Erythroblast (primary cell): Measurements from ENCODE around the gene SLC45A2.
"Not testable (repeated sequence)": the region's sequence is repeated elsewhere in the genome, so short reads cannot be mapped to it uniquely, and the experiment has no call there.

Source experiments
- DNase-seq, 2 experiments: peaks; one replicate each; lab custom pipeline; 2025; lab: John Stamatoyannopoulos, UW
- GATA1 ChIP-seq: IDR thresholded peaks from 2 replicates; pipeline ENCODE4 v1.6.1; 2011; ENCODE audit warnings: low read depth, mild to moderate bottlenecking, control low read depth, low read length, moderate library complexity
- POLR2A ChIP-seq: IDR thresholded peaks from 2 replicates; pipeline ENCODE4 v1.6.1; 2011; ENCODE audit warnings: mild to moderate bottlenecking, low read length

The SLC45A2 gene

DNA sequence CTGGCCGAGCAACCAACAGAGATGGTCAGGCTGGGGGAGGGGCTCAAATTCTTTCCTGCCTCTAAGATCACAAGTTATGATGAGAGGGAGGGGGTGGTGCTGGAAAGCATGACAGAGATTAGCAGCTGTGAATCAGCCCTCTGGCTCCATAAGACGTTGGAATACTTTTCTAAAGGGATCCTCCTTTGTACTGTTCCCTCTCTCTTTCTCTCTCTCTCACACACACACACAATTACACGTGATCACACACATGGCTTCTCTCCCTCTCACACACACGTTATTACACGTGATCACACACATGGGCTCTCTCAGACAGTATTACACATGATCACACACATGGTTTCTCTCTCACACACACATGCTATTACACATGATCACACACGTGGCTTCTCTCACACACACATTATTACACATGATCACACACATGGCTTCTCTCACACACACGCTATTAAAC, at the start of gene SLC45A2:
SLC45A2 (minus strand) TSS at position 23 of the 454 bp plus-strand sequence. CDS start 110 bp downstream, outside the sequence.
- no peak for TF ChIP-seq POLR2A
- TF ChIP-seq GATA1: no peak
- no peak for DNase-seq

- TF ChIP-seq GATA1 (no peak), POLR2A (no peak)
- no peak for DNase-seq
These were observed 47.5 kb upstream of the SLC45A2 start for GRCh38 chr5:34031966-34032365.

GRCh38 chr5:34031117-34031516, 46.6 kb upstream of the SLC45A2 start:
- DNase-seq: no peak
- TF ChIP-seq GATA1 (no peak), POLR2A (no peak)

DNA sequence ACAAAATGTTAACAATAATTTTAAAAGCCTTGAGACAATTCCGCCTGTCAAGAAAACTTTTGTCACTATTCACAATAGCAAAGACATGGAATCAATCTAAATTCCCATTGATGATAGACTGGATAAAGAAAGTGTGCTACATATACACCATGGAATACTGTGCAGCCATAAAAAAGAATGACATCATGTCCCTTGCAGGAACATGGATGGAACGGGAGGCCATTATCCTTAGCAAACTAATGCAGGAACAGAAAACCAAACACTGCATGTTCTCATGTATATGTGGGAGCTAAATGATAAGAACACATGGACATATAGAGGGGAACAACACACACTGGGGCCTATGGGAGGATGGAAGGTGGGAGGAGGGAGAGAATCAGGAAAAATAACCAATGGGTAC, 46.1 kb upstream of the SLC45A2 start:
- not testable (repeated sequence) for DNase-seq

GRCh38 chr5:34030048-34030447, 45.6 kb upstream of the SLC45A2 start:
- no peak for DNase-seq
- TF ChIP-seq GATA1: no peak
- TF ChIP-seq POLR2A: no peak

GRCh38 chr5:34028349-34028748, 43.9 kb upstream of the SLC45A2 start:
- no peak for DNase-seq
- no peak for TF ChIP-seq GATA1
- TF ChIP-seq POLR2A: no peak

DNA sequence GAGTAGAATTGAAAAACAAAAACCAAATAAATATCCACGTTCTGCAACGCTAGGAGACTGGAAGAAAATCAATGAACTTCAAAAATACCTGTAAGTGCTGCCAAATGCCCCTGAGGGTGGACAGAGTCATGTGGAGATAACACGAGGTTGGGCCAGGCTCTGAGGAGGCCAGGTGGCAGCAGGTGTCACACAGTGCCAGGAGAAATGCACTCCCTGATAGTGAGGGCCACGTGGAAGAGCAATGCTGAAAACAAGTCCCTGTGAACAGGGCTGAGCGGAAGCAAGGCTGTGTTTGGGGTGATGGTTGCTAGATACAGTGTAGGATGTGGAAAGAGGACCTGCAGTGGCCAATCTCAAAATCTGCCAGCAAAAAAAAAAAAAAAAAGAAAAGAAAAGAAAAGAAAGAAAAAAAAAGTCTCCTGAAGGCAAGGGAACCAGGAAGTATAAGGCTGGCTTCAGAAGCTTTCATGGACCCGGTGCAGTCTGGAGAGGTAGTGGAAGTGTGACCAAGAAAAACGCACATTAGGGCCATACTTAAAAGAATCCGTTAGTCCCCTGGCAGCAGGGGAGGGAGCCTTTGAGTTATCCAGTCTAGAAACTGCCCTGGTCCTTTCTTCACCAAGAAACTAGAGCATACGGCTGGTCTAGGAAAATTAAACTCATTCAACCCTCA, 41.7 kb upstream of the SLC45A2 start:
- DNase-seq: no peak

DNA sequence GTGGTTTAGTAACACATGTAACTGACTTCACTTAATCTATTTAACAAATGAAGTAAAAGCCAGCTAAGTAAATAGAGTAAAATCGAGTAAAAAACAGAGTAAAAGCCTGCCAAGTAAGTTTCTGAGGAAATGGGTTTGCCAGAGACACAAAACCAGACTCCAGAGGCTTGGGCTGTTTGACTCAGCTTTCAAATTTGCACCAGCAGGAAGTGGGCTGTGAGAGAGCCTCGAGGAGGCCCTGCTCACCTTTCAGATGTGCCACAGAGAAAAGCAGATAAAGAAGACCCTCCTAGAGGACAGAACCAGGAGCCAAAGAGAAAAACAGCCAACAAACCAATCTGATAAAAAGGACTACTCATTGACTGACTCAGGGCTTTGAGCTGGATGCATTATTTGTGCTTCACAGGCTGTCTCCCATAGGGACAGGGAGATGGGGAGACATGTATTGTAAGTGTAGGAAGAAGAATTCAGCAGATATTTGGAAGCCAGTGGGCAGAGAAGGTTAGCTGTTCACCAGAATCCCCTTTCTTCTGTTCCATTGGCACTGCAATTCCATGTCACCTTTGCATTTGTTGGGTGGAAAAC, 37.7 kb upstream of the SLC45A2 start:
- TF ChIP-seq GATA1 (no peak), POLR2A (no peak)
- DNase-seq: no peak

More for the DNA sequence above, 41.7 kb upstream of the SLC45A2 start:
- TF ChIP-seq GATA1: no peak
- TF ChIP-seq POLR2A: no peak

GRCh38 chr5:34021334-34021733, 36.8 kb upstream of the SLC45A2 start:
- TF ChIP-seq POLR2A: no peak
- TF ChIP-seq GATA1: no peak
- DNase-seq: no peak

DNA sequence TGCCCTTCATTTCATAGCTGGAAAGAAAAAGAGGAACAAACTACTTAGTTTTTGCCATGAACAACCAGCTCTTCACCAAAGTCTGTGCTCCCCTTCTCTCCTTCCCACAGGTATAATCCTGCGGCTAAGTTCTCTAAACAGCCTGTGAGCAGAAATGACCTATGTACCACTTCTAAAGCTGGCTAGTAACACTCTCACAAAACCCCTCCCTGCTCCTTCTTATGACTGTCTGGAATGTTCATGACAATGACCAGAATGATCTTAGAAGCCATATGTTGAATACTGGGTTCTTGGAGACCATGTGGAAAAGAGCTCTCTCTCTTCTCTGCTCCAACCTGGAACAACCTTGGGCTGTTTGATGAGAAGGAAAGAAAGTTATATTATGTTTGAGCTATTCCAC, 36.2 kb upstream of the SLC45A2 start:
- no peak for DNase-seq
- TF ChIP-seq GATA1 (no peak), POLR2A (no peak)

DNA sequence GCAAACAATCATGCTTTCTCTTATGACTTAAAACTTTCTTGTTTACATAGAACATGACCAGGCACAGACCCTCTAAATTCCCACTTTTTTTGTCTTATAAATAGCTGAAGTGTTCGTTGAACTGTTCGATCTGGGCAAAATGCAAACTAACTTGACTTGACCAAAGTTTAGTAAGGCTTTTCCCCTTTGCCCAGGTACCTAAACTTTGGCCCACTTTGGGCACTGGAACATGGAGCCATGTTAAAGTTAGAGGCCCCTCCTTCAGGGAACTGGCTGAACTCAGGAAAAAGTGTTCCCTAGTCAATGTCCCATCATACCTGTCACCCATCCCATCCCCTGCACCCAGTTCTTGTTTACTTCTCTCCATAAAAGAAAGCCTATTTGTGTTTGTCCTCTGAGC, 32.8 kb upstream of the SLC45A2 start:
- no peak for TF ChIP-seq GATA1
- no peak for TF ChIP-seq POLR2A
- no peak for DNase-seq

DNA sequence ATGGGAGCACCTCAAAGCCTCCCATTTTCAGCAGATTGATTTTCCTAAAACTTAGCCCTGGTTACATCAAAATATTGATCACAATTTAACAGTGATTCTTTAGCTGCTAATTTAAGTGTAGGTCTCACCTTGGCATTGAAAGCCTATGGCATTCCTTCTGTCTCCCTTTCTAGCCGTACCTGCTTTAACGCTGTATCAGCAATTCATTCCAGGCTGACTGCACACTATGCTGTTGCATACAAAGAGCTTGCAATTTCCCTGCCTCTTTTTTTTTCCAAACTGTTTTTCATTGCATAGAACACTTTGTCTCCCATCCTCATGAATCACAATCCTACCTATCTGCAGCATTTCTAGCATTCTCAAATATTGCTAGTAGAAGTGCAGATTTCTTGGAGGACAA, 32.3 kb upstream of the SLC45A2 start:
- DNase-seq: no peak
- TF ChIP-seq GATA1: no peak
- no peak for TF ChIP-seq POLR2A

- TF ChIP-seq GATA1 (no peak), POLR2A (no peak)
These were observed 31.7 kb upstream of the SLC45A2 start for GRCh38 chr5:34016222-34016621.

GRCh38 chr5:34015120-34015822, 30.8 kb upstream of the SLC45A2 start:
- TF ChIP-seq GATA1 (no peak), POLR2A (no peak)
- DNase-seq: no peak

More at GRCh38 chr5:34016222-34016621, 31.7 kb upstream of the SLC45A2 start:
- no peak for DNase-seq

DNA sequence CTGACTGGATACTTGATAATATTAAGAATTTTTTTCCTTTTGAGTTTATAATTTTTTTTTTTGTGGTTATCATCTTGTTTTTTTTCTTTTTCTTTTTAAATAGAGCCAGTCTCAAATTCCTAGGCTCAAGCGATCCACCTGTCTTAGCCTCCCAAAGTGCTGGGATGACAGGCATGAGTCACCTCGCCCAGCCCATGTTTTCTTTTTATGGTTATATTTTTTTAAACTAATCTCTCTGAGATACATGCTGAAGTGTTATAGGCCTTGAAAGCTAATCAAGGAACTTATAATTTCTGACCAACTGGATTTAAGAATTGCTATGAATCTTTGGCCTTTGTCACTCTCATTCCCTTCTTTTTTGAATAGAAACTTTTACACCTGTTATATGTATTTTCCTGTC, 30.1 kb upstream of the SLC45A2 start:
- no peak for TF ChIP-seq GATA1
- no peak for TF ChIP-seq POLR2A
- no peak for DNase-seq

- TF ChIP-seq GATA1 (no peak), POLR2A (no peak)
These were observed 29.1 kb upstream of the SLC45A2 start for GRCh38 chr5:34013547-34013946.

More at GRCh38 chr5:34013547-34013946, 29.1 kb upstream of the SLC45A2 start:
- DNase-seq: no peak
